Testis (tissue), 2 donors: ENCODE results near the gene PTCH2.

Experiments
- POLR2A ChIP-seq: fragments of 450-650 bp; IDR thresholded peaks from one replicate; pipeline ENCODE4 v1.6.1; 2017; ENCODE audit warnings: antibody characterized with exemption, mild to moderate bottlenecking, moderate library complexity
- TF ChIP-seq, protein P1 (sequence below), 3 experiments: fragments of 450-650 bp in 2 of 3; fragments of 200-600 bp in 1 of 3; sonication (generic) in 1 of 3; IDR thresholded peaks; one replicate each; pipeline ENCODE4 v1.5.1; 2016 to 2019; ENCODE audit warnings: antibody characterized with exemption in 3 of 3, mild to moderate bottlenecking in 2 of 3, moderate library complexity in 1 of 3

GRCh38 chr1:44884746-44885145 is 41.7 kb upstream of the PTCH2 start:
- TF ChIP-seq, protein P1, sequence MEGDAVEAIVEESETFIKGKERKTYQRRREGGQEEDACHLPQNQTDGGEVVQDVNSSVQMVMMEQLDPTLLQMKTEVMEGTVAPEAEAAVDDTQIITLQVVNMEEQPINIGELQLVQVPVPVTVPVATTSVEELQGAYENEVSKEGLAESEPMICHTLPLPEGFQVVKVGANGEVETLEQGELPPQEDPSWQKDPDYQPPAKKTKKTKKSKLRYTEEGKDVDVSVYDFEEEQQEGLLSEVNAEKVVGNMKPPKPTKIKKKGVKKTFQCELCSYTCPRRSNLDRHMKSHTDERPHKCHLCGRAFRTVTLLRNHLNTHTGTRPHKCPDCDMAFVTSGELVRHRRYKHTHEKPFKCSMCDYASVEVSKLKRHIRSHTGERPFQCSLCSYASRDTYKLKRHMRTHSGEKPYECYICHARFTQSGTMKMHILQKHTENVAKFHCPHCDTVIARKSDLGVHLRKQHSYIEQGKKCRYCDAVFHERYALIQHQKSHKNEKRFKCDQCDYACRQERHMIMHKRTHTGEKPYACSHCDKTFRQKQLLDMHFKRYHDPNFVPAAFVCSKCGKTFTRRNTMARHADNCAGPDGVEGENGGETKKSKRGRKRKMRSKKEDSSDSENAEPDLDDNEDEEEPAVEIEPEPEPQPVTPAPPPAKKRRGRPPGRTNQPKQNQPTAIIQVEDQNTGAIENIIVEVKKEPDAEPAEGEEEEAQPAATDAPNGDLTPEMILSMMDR (IDR thresholded peaks at IDR 0.05), result no peak
- TF ChIP-seq POLR2A, result no peak
